GM23338 (cell line): ENCODE data around the gene CCDC157.

Experiments used
- CREB1 ChIP-seq: fragments of 250-450 bp; sonication (Bioruptor Pico); IDR thresholded peaks from 2 replicates; pipeline ENCODE4 v1.5.0; 2020; ENCODE audit warnings: low read depth, mild to moderate bottlenecking, moderate library complexity
- EZH2 ChIP-seq: fragments of 200-600 bp; sonication (generic); IDR thresholded peaks from one replicate; pipeline ENCODE4 v1.8.0; 2017; ENCODE audit warnings: antibody characterized with exemption, mild to moderate bottlenecking, low read depth; ENCODE audit not compliant: unreplicated experiment
- EZH2phosphoT487 ChIP-seq: fragments of 200-600 bp; sonication (generic); IDR thresholded peaks from one replicate; pipeline ENCODE4 v1.8.1; 2018; ENCODE audit warnings: antibody characterized with exemption; ENCODE audit not compliant: unreplicated experiment
- JUNB ChIP-seq: IDR thresholded peaks from one replicate; pipeline ENCODE4 v1.6.1; 2016; ENCODE audit warnings: antibody characterized with exemption; ENCODE audit not compliant: unreplicated experiment
- NANOG ChIP-seq: IDR thresholded peaks from 2 replicates; pipeline ENCODE4 v1.6.1; 2016; ENCODE audit warnings: antibody characterized with exemption, borderline replicate concordance
- POLR2AphosphoS5 ChIP-seq: IDR thresholded peaks from 2 replicates; pipeline ENCODE4 v1.6.1; 2016; ENCODE audit warnings: antibody characterized with exemption, low read depth
- STAT1 ChIP-seq: IDR thresholded peaks from one replicate; pipeline ENCODE4 v1.6.1; 2016; ENCODE audit warnings: antibody characterized with exemption; ENCODE audit not compliant: unreplicated experiment
- TF ChIP-seq, protein P1 (sequence below), 2 experiments: fragments of 200-600 bp in 1 of 2; sonication (generic) in 1 of 2; conservative IDR thresholded peaks; 2 replicates each; pipeline versions ENCODE4 v1.5.1 to v1.6.1; 2016 to 2017; ENCODE audit warnings: antibody characterized with exemption in 2 of 2, low read depth in 2 of 2, mild to moderate bottlenecking in 2 of 2, moderate library complexity in 1 of 2
- TF ChIP-seq, protein P2 (sequence below): IDR thresholded peaks from one replicate; pipeline ENCODE4 v1.6.1; 2018; ENCODE audit warnings: antibody characterized with exemption; ENCODE audit not compliant: unreplicated experiment
- TF ChIP-seq, protein P3 (sequence below): fragments of 250-450 bp; sonication (Bioruptor Pico); IDR thresholded peaks from 2 replicates; pipeline ENCODE4 v1.5.0; 2020; ENCODE audit warnings: mild to moderate bottlenecking, moderate library complexity
- TF ChIP-seq, protein P4 (sequence below): IDR thresholded peaks from 2 replicates; pipeline ENCODE4 v1.6.1; 2016; ENCODE audit warnings: antibody characterized with exemption

DNA sequence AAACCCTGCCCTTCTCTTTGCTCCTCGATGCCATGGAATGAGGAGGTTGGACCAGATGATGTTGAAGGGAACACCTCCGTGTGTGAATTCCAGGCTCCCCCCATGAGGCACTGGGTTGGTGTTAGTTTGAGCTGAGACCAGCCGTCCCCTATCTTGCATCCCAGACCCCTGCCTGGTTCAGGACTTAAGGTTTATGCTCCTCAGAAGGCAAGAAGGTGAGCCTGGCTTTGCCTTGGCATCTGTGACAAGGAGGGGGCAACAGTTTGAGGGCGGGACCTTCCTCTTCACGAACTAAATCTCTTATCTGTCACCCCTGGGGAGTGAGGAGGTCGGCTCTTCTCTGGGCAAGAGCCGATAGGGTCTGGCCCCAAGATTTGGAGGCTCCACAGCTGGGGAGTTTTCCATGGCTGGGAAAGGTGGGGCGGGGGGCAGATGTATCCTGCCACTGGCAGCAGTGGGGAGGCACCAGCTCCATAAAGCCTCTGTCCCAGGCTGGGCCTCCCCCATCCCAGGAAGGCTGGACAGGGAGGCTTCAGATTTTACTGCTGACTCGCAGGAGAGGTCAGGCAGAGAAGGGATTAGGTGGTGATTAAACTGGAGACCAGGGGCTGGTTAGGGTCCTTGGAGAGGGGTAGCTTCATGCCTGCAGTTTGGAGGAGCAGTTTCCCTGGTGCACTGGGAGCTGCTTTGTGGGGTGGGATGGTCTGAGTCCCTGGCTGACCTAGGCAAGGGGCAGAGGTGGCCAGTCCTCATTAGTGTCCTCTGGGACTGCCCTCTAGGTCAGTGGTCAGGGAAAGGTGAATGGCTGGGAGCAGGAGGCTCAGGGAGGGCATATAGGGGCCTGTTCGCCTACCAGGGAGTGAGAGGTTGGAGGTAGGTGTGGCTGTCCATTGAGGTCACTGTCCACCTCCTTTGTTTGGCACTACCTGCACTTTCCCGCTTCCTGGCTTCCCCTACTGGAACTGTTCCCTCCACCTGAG is 41.1 kb downstream of the CCDC157 start:
- TF ChIP-seq, protein P1, sequence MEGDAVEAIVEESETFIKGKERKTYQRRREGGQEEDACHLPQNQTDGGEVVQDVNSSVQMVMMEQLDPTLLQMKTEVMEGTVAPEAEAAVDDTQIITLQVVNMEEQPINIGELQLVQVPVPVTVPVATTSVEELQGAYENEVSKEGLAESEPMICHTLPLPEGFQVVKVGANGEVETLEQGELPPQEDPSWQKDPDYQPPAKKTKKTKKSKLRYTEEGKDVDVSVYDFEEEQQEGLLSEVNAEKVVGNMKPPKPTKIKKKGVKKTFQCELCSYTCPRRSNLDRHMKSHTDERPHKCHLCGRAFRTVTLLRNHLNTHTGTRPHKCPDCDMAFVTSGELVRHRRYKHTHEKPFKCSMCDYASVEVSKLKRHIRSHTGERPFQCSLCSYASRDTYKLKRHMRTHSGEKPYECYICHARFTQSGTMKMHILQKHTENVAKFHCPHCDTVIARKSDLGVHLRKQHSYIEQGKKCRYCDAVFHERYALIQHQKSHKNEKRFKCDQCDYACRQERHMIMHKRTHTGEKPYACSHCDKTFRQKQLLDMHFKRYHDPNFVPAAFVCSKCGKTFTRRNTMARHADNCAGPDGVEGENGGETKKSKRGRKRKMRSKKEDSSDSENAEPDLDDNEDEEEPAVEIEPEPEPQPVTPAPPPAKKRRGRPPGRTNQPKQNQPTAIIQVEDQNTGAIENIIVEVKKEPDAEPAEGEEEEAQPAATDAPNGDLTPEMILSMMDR (conservative IDR thresholded peaks at IDR 0.05; ENCODE audit: low read depth in 2 of 2) = no peak
- TF ChIP-seq EZH2 = no peak
- TF ChIP-seq, protein P2, sequence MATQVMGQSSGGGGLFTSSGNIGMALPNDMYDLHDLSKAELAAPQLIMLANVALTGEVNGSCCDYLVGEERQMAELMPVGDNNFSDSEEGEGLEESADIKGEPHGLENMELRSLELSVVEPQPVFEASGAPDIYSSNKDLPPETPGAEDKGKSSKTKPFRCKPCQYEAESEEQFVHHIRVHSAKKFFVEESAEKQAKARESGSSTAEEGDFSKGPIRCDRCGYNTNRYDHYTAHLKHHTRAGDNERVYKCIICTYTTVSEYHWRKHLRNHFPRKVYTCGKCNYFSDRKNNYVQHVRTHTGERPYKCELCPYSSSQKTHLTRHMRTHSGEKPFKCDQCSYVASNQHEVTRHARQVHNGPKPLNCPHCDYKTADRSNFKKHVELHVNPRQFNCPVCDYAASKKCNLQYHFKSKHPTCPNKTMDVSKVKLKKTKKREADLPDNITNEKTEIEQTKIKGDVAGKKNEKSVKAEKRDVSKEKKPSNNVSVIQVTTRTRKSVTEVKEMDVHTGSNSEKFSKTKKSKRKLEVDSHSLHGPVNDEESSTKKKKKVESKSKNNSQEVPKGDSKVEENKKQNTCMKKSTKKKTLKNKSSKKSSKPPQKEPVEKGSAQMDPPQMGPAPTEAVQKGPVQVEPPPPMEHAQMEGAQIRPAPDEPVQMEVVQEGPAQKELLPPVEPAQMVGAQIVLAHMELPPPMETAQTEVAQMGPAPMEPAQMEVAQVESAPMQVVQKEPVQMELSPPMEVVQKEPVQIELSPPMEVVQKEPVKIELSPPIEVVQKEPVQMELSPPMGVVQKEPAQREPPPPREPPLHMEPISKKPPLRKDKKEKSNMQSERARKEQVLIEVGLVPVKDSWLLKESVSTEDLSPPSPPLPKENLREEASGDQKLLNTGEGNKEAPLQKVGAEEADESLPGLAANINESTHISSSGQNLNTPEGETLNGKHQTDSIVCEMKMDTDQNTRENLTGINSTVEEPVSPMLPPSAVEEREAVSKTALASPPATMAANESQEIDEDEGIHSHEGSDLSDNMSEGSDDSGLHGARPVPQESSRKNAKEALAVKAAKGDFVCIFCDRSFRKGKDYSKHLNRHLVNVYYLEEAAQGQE = no peak
- no peak for TF ChIP-seq POLR2AphosphoS5
- no peak for TF ChIP-seq STAT1
- TF ChIP-seq EZH2phosphoT487 = no peak
- TF ChIP-seq JUNB = no peak
- TF ChIP-seq CREB1 (CRISPR knock-in tag) = no peak
- TF ChIP-seq, protein P3, sequence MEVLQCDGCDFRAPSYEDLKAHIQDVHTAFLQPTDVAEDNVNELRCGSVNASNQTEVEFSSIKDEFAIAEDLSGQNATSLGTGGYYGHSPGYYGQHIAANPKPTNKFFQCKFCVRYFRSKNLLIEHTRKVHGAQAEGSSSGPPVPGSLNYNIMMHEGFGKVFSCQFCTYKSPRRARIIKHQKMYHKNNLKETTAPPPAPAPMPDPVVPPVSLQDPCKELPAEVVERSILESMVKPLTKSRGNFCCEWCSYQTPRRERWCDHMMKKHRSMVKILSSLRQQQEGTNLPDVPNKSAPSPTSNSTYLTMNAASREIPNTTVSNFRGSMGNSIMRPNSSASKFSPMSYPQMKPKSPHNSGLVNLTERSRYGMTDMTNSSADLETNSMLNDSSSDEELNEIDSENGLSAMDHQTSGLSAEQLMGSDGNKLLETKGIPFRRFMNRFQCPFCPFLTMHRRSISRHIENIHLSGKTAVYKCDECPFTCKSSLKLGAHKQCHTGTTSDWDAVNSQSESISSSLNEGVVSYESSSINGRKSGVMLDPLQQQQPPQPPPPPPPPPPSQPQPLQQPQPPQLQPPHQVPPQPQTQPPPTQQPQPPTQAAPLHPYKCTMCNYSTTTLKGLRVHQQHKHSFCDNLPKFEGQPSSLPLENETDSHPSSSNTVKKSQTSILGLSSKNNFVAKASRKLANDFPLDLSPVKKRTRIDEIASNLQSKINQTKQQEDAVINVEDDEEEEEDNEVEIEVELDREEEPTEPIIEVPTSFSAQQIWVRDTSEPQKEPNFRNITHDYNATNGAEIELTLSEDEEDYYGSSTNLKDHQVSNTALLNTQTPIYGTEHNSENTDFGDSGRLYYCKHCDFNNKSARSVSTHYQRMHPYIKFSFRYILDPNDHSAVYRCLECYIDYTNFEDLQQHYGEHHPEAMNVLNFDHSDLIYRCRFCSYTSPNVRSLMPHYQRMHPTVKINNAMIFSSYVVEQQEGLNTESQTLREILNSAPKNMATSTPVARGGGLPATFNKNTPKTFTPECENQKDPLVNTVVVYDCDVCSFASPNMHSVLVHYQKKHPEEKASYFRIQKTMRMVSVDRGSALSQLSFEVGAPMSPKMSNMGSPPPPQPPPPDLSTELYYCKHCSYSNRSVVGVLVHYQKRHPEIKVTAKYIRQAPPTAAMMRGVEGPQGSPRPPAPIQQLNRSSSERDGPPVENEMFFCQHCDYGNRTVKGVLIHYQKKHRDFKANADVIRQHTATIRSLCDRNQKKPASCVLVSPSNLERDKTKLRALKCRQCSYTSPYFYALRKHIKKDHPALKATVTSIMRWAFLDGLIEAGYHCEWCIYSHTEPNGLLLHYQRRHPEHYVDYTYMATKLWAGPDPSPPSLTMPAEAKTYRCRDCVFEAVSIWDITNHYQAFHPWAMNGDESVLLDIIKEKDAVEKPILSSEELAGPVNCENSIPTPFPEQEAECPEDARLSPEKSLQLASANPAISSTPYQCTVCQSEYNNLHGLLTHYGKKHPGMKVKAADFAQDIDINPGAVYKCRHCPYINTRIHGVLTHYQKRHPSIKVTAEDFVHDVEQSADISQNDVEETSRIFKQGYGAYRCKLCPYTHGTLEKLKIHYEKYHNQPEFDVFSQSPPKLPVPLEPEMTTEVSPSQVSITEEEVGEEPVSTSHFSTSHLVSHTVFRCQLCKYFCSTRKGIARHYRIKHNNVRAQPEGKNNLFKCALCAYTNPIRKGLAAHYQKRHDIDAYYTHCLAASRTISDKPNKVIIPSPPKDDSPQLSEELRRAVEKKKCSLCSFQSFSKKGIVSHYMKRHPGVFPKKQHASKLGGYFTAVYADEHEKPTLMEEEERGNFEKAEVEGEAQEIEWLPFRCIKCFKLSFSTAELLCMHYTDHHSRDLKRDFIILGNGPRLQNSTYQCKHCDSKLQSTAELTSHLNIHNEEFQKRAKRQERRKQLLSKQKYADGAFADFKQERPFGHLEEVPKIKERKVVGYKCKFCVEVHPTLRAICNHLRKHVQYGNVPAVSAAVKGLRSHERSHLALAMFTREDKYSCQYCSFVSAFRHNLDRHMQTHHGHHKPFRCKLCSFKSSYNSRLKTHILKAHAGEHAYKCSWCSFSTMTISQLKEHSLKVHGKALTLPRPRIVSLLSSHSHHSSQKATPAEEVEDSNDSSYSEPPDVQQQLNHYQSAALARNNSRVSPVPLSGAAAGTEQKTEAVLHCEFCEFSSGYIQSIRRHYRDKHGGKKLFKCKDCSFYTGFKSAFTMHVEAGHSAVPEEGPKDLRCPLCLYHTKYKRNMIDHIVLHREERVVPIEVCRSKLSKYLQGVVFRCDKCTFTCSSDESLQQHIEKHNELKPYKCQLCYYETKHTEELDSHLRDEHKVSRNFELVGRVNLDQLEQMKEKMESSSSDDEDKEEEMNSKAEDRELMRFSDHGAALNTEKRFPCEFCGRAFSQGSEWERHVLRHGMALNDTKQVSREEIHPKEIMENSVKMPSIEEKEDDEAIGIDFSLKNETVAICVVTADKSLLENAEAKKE (CRISPR knock-in tag) = no peak
- TF ChIP-seq NANOG = no peak
- TF ChIP-seq, protein P4, sequence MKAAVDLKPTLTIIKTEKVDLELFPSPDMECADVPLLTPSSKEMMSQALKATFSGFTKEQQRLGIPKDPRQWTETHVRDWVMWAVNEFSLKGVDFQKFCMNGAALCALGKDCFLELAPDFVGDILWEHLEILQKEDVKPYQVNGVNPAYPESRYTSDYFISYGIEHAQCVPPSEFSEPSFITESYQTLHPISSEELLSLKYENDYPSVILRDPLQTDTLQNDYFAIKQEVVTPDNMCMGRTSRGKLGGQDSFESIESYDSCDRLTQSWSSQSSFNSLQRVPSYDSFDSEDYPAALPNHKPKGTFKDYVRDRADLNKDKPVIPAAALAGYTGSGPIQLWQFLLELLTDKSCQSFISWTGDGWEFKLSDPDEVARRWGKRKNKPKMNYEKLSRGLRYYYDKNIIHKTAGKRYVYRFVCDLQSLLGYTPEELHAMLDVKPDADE = no peak
